ENCODE measurements around the gene IL19. TPM values are rescaled to one million over a fixed set of nuclear protein-coding genes. Genes with fewer than 3 reads are reported as not detected.

The IL19 gene
- total and polyA plus RNA-seq, 4 donors = not detected

DNA sequence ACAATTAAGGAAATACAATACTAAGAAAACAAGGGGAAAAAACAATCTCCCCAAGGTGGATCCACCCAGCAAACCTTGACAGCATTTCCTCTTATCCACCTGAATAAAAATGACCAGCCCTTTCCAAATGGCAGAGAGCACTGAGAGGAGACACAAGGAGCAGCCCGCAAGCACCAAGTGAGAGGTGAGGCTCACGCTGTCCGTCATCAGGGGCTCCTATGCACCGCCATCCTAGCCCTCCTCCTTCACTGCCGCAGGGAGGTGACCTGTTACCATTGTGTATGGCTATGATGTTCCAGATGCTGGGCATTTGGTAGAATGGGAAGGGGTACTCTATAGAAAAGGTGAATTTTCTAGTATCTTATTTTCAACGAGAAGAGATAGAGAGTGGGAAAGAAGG, 63.6 kb downstream of the IL19 start:
- H3K4me1 ChIP-seq (ENCODE audit: control insufficient read depth, insufficient read depth, low read length) = no peaks in the 10 kb centered on the region
- H3K36me3 ChIP-seq (ENCODE audit: control insufficient read depth, insufficient read depth, low read length) = no peaks in the 10 kb centered on the region
- no peak overlapping the region for H3K4me3 ChIP-seq (ENCODE audit: low read depth, low read length)
- H3K9me3 ChIP-seq (ENCODE audit: control insufficient read depth, insufficient read depth, low read length) = no peaks in the 10 kb centered on the region
- H3K27ac ChIP-seq (ENCODE audit: low read depth, low read length) = no peak overlapping the region
- H3K27me3 ChIP-seq (ENCODE audit: control insufficient read depth, insufficient read depth, low read length) = no peaks in the 10 kb centered on the region
- WGBS (ENCODE audit: insufficient coverage) = 82% methylated on average over 2 of the region's 6 CpGs
- DNase-seq (ENCODE audit: low read depth in 4 of 6, low spot score in 6 of 6) = no peak

DNA sequence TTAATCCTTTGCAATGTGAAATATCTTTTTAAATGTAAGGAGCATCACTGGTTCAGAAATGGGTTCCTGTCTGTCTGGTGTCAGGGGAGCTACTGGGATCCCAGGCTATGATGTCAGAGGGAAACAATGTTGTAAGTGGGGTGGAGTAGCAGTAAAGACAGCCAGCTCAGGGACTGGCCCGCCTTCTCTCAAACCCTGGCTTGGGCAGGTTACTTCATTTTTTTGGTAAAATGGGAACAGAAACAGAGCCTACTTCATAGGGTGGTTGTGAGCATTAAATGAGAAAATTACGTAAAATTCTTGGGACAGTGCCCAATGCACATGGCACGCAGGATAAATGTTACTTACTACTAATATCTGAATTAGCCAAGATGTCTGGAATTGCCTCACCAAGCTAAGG, 64.1 kb downstream of the IL19 start:
- no peaks in the 10 kb centered on the region for H3K27me3 ChIP-seq (ENCODE audit: control insufficient read depth, insufficient read depth, low read length)
- no peak overlapping the region for H3K4me3 ChIP-seq (ENCODE audit: low read depth, low read length)
- H3K4me1 ChIP-seq (ENCODE audit: control insufficient read depth, insufficient read depth, low read length) = no peaks in the 10 kb centered on the region
- H3K9me3 ChIP-seq (ENCODE audit: control insufficient read depth, insufficient read depth, low read length) = no peaks in the 10 kb centered on the region
- no peak overlapping the region for H3K27ac ChIP-seq (ENCODE audit: low read depth, low read length)
- no peak for DNase-seq (ENCODE audit: low read depth in 4 of 6, low spot score in 6 of 6)
- no peaks in the 10 kb centered on the region for H3K36me3 ChIP-seq (ENCODE audit: control insufficient read depth, insufficient read depth, low read length)
- WGBS (ENCODE audit: insufficient coverage) = 90% methylated on average over 2 of the region's 3 CpGs

DNA sequence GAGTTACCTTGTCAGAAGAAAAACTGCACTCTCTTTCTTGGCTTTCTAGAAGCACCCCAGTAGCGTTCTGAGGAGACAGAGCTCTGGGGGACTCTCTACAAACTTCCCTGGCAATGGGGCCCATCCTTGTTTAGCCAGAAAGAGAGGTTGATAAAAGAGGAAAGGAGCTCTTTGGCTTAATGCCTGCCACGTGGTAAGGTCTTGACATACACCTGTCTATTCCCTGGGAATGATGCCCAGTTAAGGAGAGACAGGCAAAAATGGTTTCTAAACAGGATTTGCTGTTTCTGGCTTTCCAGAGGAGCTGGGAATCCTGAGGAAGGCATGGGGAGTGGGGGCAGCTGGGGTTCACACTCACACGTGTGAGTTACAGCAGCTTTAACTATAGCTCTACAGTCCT, 64.6 kb downstream of the IL19 start:
- Histone ChIP-seq H3K4me3 (ENCODE audit: low read depth, low read length) (no peak overlapping the region), H3K4me1 (ENCODE audit: control insufficient read depth, insufficient read depth, low read length) (no peaks in the 10 kb centered on the region), H3K27me3 (ENCODE audit: control insufficient read depth, insufficient read depth, low read length) (no peaks in the 10 kb centered on the region), H3K27ac (ENCODE audit: low read depth, low read length) (no peak overlapping the region), H3K36me3 (ENCODE audit: control insufficient read depth, insufficient read depth, low read length) (no peaks in the 10 kb centered on the region), H3K9me3 (ENCODE audit: control insufficient read depth, insufficient read depth, low read length) (no peaks in the 10 kb centered on the region)
- no peak for DNase-seq (ENCODE audit: low read depth in 4 of 6, low spot score in 6 of 6)
- 58% methylated on average over 3 of the region's 3 CpGs for WGBS (ENCODE audit: insufficient coverage)

DNA sequence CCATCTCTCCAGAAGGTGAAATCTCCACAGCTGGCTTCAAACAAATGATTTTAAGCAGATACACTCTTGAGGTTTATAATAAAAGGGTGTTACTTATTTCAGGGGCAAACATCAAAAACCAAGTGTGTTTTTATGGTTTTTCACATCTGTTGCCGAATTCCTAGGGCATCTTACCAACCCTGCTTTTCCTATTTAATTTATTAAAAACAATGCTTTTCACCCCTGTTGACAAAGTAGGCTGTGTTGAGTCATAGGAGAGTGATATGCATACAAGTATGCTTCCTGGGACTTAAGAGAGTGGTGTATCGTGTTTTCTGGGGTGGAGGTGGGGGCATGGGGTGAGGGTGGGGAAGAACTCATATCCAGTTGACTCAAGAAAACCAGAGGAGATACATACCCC, 65.5 kb downstream of the IL19 start:
- Histone ChIP-seq H3K4me3 (ENCODE audit: low read depth, low read length) (no peak overlapping the region), H3K27ac (ENCODE audit: low read depth, low read length) (no peak overlapping the region), H3K9me3 (ENCODE audit: control insufficient read depth, insufficient read depth, low read length) (no peaks in the 10 kb centered on the region), H3K4me1 (ENCODE audit: control insufficient read depth, insufficient read depth, low read length) (no peaks in the 10 kb centered on the region), H3K36me3 (ENCODE audit: control insufficient read depth, insufficient read depth, low read length) (no peaks in the 10 kb centered on the region), H3K27me3 (ENCODE audit: control insufficient read depth, insufficient read depth, low read length) (no peaks in the 10 kb centered on the region)
- no peak for DNase-seq (ENCODE audit: low read depth in 4 of 6, low spot score in 6 of 6)
- WGBS (ENCODE audit: insufficient coverage) = no CpG with 5 or more reads among the region's 2 CpGs

DNA sequence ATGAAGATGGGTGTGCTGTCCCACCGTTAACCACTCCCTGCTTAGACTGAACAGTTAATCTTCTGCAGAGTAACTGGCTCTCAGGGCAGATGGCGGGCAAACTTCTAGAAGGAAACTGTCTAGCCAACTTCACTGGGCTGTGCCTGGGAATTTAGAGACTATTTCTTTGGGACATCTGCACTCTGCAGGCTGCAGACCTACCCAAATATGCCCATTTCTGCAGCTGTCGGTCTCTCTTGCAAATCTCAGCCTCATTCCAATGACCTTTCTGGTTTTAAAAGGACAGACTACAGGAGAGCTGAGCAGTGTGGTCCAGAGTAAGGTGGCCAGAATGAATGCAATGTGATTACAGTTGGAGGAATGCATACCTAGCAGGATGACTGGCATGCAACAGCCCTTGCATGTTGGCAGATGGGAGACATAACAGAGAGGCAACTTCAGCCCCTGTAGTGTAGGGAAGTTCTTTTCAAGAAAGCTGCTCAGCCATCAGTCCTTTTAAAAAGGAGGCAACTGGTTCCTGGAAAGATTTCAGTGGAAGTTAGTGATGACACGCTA, 68.5 kb downstream of the IL19 start:
- no peaks in the 10 kb centered on the region for H3K27me3 ChIP-seq (ENCODE audit: control insufficient read depth, insufficient read depth, low read length)
- H3K36me3 ChIP-seq (ENCODE audit: control insufficient read depth, insufficient read depth, low read length) = no peaks in the 10 kb centered on the region
- no peaks in the 10 kb centered on the region for H3K9me3 ChIP-seq (ENCODE audit: control insufficient read depth, insufficient read depth, low read length)
- H3K4me1 ChIP-seq (ENCODE audit: control insufficient read depth, insufficient read depth, low read length) = no peaks in the 10 kb centered on the region
- no peak overlapping the region for H3K4me3 ChIP-seq (ENCODE audit: low read depth, low read length)
- no peak overlapping the region for H3K27ac ChIP-seq (ENCODE audit: low read depth, low read length)
- no peak for DNase-seq (ENCODE audit: low read depth in 4 of 6, low spot score in 6 of 6)
- 65% methylated on average over 4 of the region's 4 CpGs for WGBS (ENCODE audit: insufficient coverage)

DNA sequence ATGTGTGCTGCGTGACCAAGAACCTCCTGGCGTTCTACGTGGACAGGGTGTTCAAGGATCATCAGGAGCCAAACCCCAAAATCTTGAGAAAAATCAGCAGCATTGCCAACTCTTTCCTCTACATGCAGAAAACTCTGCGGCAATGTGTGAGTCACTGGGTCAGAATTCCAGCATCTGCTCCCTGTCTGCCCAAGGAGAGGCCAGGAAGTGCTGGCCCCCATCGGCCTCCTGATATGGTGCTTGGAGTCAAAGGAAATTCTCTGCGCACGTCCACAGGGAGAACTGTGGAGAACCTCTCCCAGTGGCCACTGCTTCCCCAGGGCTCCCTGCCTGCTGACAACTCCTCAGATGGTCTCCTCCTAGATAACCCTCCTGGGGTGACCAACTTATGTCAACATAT, 69.3 kb downstream of the IL19 start:
- H3K27me3 ChIP-seq (ENCODE audit: control insufficient read depth, insufficient read depth, low read length) = no peaks in the 10 kb centered on the region
- DNase-seq (ENCODE audit: low read depth in 4 of 6, low spot score in 6 of 6) = no peak
- H3K4me1 ChIP-seq (ENCODE audit: control insufficient read depth, insufficient read depth, low read length) = no peaks in the 10 kb centered on the region
- 95% methylated on average over 7 of the region's 7 CpGs for WGBS (ENCODE audit: insufficient coverage)
- no peak overlapping the region for H3K4me3 ChIP-seq (ENCODE audit: low read depth, low read length)
- no peaks in the 10 kb centered on the region for H3K9me3 ChIP-seq (ENCODE audit: control insufficient read depth, insufficient read depth, low read length)
- H3K36me3 ChIP-seq (ENCODE audit: control insufficient read depth, insufficient read depth, low read length) = no peaks in the 10 kb centered on the region
- no peak overlapping the region for H3K27ac ChIP-seq (ENCODE audit: low read depth, low read length)

DNA sequence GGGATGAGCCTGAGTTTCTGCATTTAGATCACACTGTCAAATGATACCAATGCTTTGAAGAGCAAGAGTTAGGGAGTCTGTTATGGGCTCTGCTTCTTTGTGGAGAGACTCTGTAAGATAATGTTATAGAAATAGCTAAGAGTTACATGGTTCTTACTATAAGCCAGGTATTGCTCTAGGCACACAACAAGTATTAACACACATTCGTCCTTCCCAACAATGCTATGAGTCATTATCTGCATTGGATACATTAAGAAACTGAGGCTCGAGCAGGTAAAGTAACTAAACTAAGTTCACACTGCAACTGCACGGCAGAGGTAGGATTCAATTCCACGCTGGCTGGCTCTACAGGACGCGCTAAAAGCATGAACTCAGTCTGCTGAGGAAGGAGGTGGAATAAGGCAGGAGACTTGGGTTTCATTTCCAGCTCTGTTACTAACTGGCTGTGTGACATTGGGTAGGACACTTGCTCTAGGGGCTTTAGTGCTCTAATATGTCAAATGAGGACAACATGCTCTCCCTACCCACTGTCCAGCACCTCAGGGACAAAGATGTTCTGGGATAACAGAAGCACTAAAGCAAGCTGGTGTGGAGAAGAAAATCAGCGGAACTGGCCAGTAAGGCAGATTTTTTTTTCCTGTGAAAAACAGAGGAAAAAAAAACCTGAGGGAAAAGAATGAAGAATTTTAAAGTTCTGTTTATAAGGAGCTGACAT, 71.2 kb downstream of the IL19 start:
- H3K36me3 ChIP-seq (ENCODE audit: control insufficient read depth, insufficient read depth, low read length) = no peaks in the 10 kb centered on the region
- H3K27me3 ChIP-seq (ENCODE audit: control insufficient read depth, insufficient read depth, low read length) = no peaks in the 10 kb centered on the region
- 88% methylated on average over 6 of the region's 7 CpGs for WGBS (ENCODE audit: insufficient coverage)
- no peak overlapping the region for H3K4me3 ChIP-seq (ENCODE audit: low read depth, low read length)
- H3K27ac ChIP-seq (ENCODE audit: low read depth, low read length) = no peak overlapping the region
- no peak for DNase-seq (ENCODE audit: low read depth in 4 of 6, low spot score in 6 of 6)
- H3K4me1 ChIP-seq (ENCODE audit: control insufficient read depth, insufficient read depth, low read length) = no peaks in the 10 kb centered on the region
- H3K9me3 ChIP-seq (ENCODE audit: control insufficient read depth, insufficient read depth, low read length) = no peaks in the 10 kb centered on the region

DNA sequence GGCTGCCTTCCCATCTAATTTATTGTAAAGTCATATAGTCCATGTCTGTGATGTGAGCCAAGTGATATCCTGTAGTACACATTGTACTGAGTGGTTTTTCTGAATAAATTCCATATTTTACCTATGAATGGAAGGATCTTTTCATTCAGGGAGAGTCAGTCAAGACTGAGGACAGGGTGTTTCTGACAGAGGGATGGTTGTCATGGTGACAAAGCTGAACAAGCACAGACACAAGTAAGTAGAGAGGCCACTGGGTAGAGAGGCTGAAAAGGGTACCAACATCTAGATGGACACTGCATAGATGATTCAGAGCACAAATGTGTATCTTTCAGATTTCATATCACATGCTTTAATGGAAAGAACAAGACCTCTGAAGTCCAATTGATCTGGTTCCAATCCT, 72.3 kb downstream of the IL19 start:
- Histone ChIP-seq H3K4me1 (ENCODE audit: control insufficient read depth, insufficient read depth, low read length) (no peaks in the 10 kb centered on the region), H3K27me3 (ENCODE audit: control insufficient read depth, insufficient read depth, low read length) (no peaks in the 10 kb centered on the region), H3K9me3 (ENCODE audit: control insufficient read depth, insufficient read depth, low read length) (no peaks in the 10 kb centered on the region), H3K27ac (ENCODE audit: low read depth, low read length) (no peak overlapping the region), H3K4me3 (ENCODE audit: low read depth, low read length) (no peak overlapping the region), H3K36me3 (ENCODE audit: control insufficient read depth, insufficient read depth, low read length) (no peaks in the 10 kb centered on the region)
- DNase-seq (ENCODE audit: low read depth in 4 of 6, low spot score in 6 of 6) = peak in 4 of 6 donors; percentile 11 to 74 (median 32)

DNA sequence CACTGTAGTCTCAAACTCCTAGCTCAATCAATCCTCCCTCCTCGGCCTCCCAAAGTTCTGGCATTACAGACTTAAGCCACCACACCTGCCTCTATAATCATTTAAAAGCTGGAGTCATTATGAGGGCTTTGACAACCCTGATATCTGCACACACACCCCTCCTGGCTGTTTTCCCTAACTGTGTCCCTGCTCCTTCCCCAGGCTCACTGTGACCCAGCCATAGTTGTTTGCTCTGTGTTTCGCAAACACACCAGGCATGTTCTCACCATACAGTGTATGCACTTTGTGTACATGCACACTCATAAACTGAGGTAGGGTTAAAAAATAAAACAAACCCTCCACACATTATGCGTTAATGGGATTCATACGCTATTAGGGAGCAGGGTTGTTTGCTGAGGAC, 73.1 kb downstream of the IL19 start:
- DNase-seq (ENCODE audit: low read depth in 4 of 6, low spot score in 6 of 6) = no peak
- H3K4me3 ChIP-seq (ENCODE audit: low read depth, low read length) = no peak overlapping the region
- H3K36me3 ChIP-seq (ENCODE audit: control insufficient read depth, insufficient read depth, low read length) = no peaks in the 10 kb centered on the region
- no peaks in the 10 kb centered on the region for H3K27me3 ChIP-seq (ENCODE audit: control insufficient read depth, insufficient read depth, low read length)
- H3K27ac ChIP-seq (ENCODE audit: low read depth, low read length) = no peak overlapping the region
- no peaks in the 10 kb centered on the region for H3K9me3 ChIP-seq (ENCODE audit: control insufficient read depth, insufficient read depth, low read length)
- no peaks in the 10 kb centered on the region for H3K4me1 ChIP-seq (ENCODE audit: control insufficient read depth, insufficient read depth, low read length)
- WGBS (ENCODE audit: insufficient coverage) = 100% methylated on average over 1 of the region's 4 CpGs

DNA sequence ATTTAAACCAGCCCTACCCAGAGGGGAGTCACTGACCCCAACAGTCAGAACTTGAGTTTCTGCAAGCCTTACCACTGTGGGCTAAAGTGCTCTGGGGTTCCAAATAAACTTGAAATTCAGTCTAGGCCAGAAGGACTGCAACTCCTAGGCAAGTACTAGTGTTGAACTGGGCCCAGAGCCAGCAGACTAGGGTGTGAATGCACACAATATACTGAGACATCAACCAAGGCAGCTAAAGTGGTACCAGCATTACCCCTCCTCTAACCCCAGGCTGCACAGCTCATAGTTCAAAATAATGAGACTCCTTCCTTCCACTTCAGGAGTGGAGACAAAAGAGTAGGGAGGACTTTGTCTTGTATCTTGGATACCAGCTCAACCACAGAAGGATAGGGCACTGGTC, 75.9 kb downstream of the IL19 start:
- DNase-seq (ENCODE audit: low read depth in 4 of 6, low spot score in 6 of 6) = peak in 1 of 6 donors; percentile 12
- Histone ChIP-seq H3K9me3 (ENCODE audit: control insufficient read depth, insufficient read depth, low read length) (no peaks in the 10 kb centered on the region), H3K4me1 (ENCODE audit: control insufficient read depth, insufficient read depth, low read length) (no peaks in the 10 kb centered on the region), H3K27me3 (ENCODE audit: control insufficient read depth, insufficient read depth, low read length) (no peaks in the 10 kb centered on the region), H3K4me3 (ENCODE audit: low read depth, low read length) (no peak overlapping the region), H3K27ac (ENCODE audit: low read depth, low read length) (no peak overlapping the region), H3K36me3 (ENCODE audit: control insufficient read depth, insufficient read depth, low read length) (no peaks in the 10 kb centered on the region)
